Prostate gland (tissue), 2 donors: ENCODE data around the gene PRKAA1. TPM values are rescaled to one million over a fixed set of nuclear protein-coding genes. Genes with fewer than 3 reads are reported as not detected.
"Not testable (repeated sequence)": the region's sequence is repeated elsewhere in the genome, so short reads cannot be mapped to it uniquely, and the experiment has no call there.

ENCODE experiments used
- DNase-seq: peaks from one replicate; pipeline ENCODE4 v3.0.0-alpha.2; 2019; ENCODE audit warnings: low spot score
- H3K27ac ChIP-seq, 2 donors: fragments of 200-600 bp; sonication (generic); 2 replicates each; pipeline ENCODE4 v1.5.1; 2017 to 2019
- H3K27me3 ChIP-seq: fragments of 200-600 bp; sonication (generic); replicated peaks from 2 replicates; pipeline ENCODE4 v1.5.1; 2019; ENCODE audit not compliant: insufficient read depth
- H3K36me3 ChIP-seq, 2 donors: fragments of 200-600 bp; sonication (generic); 1 replicate in 1 of 2; 2 replicates in 1 of 2; pipeline versions ENCODE4 v1.5.1 to v1.8.1; 2017 to 2019
- H3K4me1 ChIP-seq: fragments of 200-600 bp; sonication (generic); replicated peaks from 2 replicates; pipeline ENCODE4 v1.5.1; 2019
- H3K4me3 ChIP-seq, 2 donors: fragments of 200-600 bp; sonication (generic); 2 replicates each; pipeline ENCODE4 v1.5.1; 2017 to 2019
- H3K9me3 ChIP-seq: fragments of 200-600 bp; sonication (generic); 2 replicates; pipeline ENCODE4 v1.5.1; 2017
- CTCF ChIP-seq, 4 experiments: fragments of 200-600 bp in 2 of 4; fragments of 450-650 bp in 2 of 4; sonication (generic) in 2 of 4; IDR thresholded peaks; 1 replicate in 3 of 4; 2 replicates in 1 of 4; pipeline ENCODE4 v1.5.1; 2016 to 2019; ENCODE audit warnings: antibody characterized with exemption in 4 of 4, mild to moderate bottlenecking in 2 of 4, moderate library complexity in 2 of 4
- POLR2A ChIP-seq: fragments of 450-650 bp; IDR thresholded peaks from one replicate; pipeline ENCODE4 v1.6.1; 2016; ENCODE audit warnings: antibody characterized with exemption, mild to moderate bottlenecking
- POLR2AphosphoS5 ChIP-seq: sonication (generic); formaldehyde crosslinking; IDR thresholded peaks from one replicate; pipeline ENCODE4 v1.6.1; 2017; ENCODE audit warnings: antibody characterized with exemption
- WGBS: methylation state at CpG from one replicate; pipeline ENCODE4 v1.1.5; 2018; 5-methylcytosine and 5-hydroxymethylcytosine counted together
- intact Hi-C: fragments of 100-400 bp; cut with DNase I; formaldehyde crosslinking; loops from one replicate; pipeline ENCODE4 v1.14.2; 2022
- total RNA-seq, 2 donors: library from RNA; depleted of rRNA; stranded (reverse); fragments of >200 nt; gene quantifications; one replicate each; pipeline ENCODE4 v1.1.0, GENCODE V29; 2016

PRKAA1 gene
- total RNA-seq, 2 donors from 2014 or later: 64.9 to 110 TPM

GRCh38 chr5:40828690-40829661, 30.8 kb upstream of the PRKAA1 start:
- no peaks in the 10 kb centered on the region for H3K9me3 ChIP-seq
- no peak overlapping the region for H3K4me3 ChIP-seq
- DNase-seq: no peak
- no peak overlapping the region for H3K27ac ChIP-seq
- 98% methylated on average over 3 of the region's 3 CpGs for WGBS
- no peaks in the 10 kb centered on the region for H3K4me1 ChIP-seq
- TF ChIP-seq CTCF (IDR thresholded peaks at IDR 0.05) (no peak), POLR2AphosphoS5 (no peak)
- peaks cover 4 to 8% of the 10 kb centered on the region in 2 donors for H3K36me3 ChIP-seq
- intact Hi-C loops: no loop called here
- H3K27me3 ChIP-seq: no peaks in the 10 kb centered on the region

- DNase-seq: no peak
- Histone ChIP-seq H3K27me3 (no peaks in the 10 kb centered on the region), H3K4me3 (no peak overlapping the region), H3K27ac (no peak overlapping the region), H3K36me3 (peaks cover 4 to 8% of the 10 kb centered on the region in 2 donors), H3K4me1 (no peaks in the 10 kb centered on the region), H3K9me3 (no peaks in the 10 kb centered on the region)
- no peak for TF ChIP-seq POLR2A
- no peak for TF ChIP-seq POLR2AphosphoS5
- no peak for TF ChIP-seq CTCF (IDR thresholded peaks at IDR 0.05)
- WGBS: 84% methylated on average over 3 of the region's 3 CpGs
- intact Hi-C loops: no loop called here
Observed at GRCh38 chr5:40828021-40828631, 30.0 kb upstream of the PRKAA1 start.

GRCh38 chr5:40827188-40827977, 29.2 kb upstream of the PRKAA1 start:
- no peak overlapping the region for H3K27ac ChIP-seq
- intact Hi-C loops: no loop called here
- TF ChIP-seq CTCF (IDR thresholded peaks at IDR 0.05): no peak
- no peak for TF ChIP-seq POLR2AphosphoS5
- TF ChIP-seq POLR2A: no peak
- WGBS: 86% methylated on average over 14 of the region's 14 CpGs
- no peaks in the 10 kb centered on the region for H3K4me1 ChIP-seq
- H3K36me3 ChIP-seq: peaks cover 4 to 8% of the 10 kb centered on the region in 2 donors
- no peak for DNase-seq
- H3K27me3 ChIP-seq: no peaks in the 10 kb centered on the region
- no peaks in the 10 kb centered on the region for H3K9me3 ChIP-seq
- no peak overlapping the region for H3K4me3 ChIP-seq

GRCh38 chr5:40826489-40827187, 28.5 kb upstream of the PRKAA1 start:
- Histone ChIP-seq H3K36me3 (peaks cover 2% of the 10 kb centered on the region in 2 donors), H3K27ac (no peak overlapping the region), H3K27me3 (no peaks in the 10 kb centered on the region), H3K9me3 (no peaks in the 10 kb centered on the region), H3K4me1 (no peaks in the 10 kb centered on the region), H3K4me3 (no peak overlapping the region)
- intact Hi-C loops: no loop called here
- TF ChIP-seq CTCF (IDR thresholded peaks at IDR 0.05) (no peak), POLR2A (no peak), POLR2AphosphoS5 (no peak)
- no peak for DNase-seq
- 88% methylated on average over 5 of the region's 5 CpGs for WGBS

- H3K4me3 ChIP-seq, H3K9me3 ChIP-seq, H3K36me3 ChIP-seq, DNase-seq, H3K27ac ChIP-seq, intact Hi-C loops, H3K27me3 ChIP-seq, H3K4me1 ChIP-seq: not testable (repeated sequence)
- WGBS: 92% methylated on average over 11 of the region's 11 CpGs
Observed at GRCh38 chr5:40825461-40826043, 27.4 kb upstream of the PRKAA1 start.
